K562 (cell line): ENCODE measurements around the gene MAML1. TPM values are rescaled to one million over a fixed set of nuclear protein-coding genes. Genes with fewer than 3 reads are reported as not detected.
A peak's percentile ranks its signal among the peaks of the same experiment; 100 is the strongest.

ENCODE experiments used
- ATF3 ChIP-seq, 2 experiments: fragments of 450-650 bp in 1 of 2; sonication (generic) in 1 of 2; formaldehyde crosslinking in 1 of 2; IDR thresholded peaks in 1 of 2; conservative IDR thresholded peaks in 1 of 2; 2 replicates each; pipeline versions ENCODE4 v1.6.1 to v1.8.1; 2016 to 2023; ENCODE audit warnings: mild to moderate bottlenecking in 2 of 2, moderate library complexity in 2 of 2, inconsistent platforms in 1 of 2, missing genetic modification reagents in 1 of 2
- DACH1 ChIP-seq: fragments of 450-650 bp; IDR thresholded peaks from 2 replicates; pipeline ENCODE4 v1.6.1; 2018; ENCODE audit not compliant: partially characterized antibody
- ELF4 ChIP-seq: fragments of 450-650 bp; formaldehyde crosslinking; IDR thresholded peaks from 2 replicates; pipeline ENCODE4 v1.4.0; 2022; ENCODE audit warnings: missing genetic modification characterization
- ERF ChIP-seq: fragments of 450-650 bp; formaldehyde crosslinking; IDR thresholded peaks from 2 replicates; pipeline ENCODE4 v1.4.0; 2020; ENCODE audit warnings: mild to moderate bottlenecking, mixed read lengths
- HMG20A ChIP-seq: fragments of 450-650 bp; formaldehyde crosslinking; conservative IDR thresholded peaks from 2 replicates; pipeline ENCODE4 v1.4.0; 2020; ENCODE audit warnings: mild to moderate bottlenecking, mixed read lengths
- ID3 ChIP-seq, 2 experiments: fragments of 250-450 bp in 1 of 2; fragments of 450-650 bp in 1 of 2; sonication (Bioruptor Pico) in 1 of 2; IDR thresholded peaks; 2 replicates each; pipeline versions ENCODE4 v1.6.1 to v1.8.0; 2016 to 2021; ENCODE audit warnings: mild to moderate bottlenecking in 2 of 2, moderate library complexity in 2 of 2, missing compliant biosample characterization in 1 of 2, missing genetic modification characterization in 1 of 2
- POU5F1 ChIP-seq: fragments of 150-350 bp; IDR thresholded peaks from 2 replicates; pipeline ENCODE4 v1.6.1; 2014; ENCODE audit warnings: borderline replicate concordance, low read length, low read depth, mild to moderate bottlenecking; ENCODE audit not compliant: partially characterized antibody
- RFX1 ChIP-seq: fragments of 450-650 bp; IDR thresholded peaks from 2 replicates; pipeline ENCODE4 v1.6.1; 2016; ENCODE audit warnings: mild to moderate bottlenecking, moderate library complexity
- RNF2 ChIP-seq: sonication (generic); IDR thresholded peaks from 2 replicates; pipeline ENCODE4 v1.6.1; 2016
- SMARCE1 ChIP-seq: fragments of 450-650 bp; IDR thresholded peaks from 2 replicates; pipeline ENCODE4 v1.7.1; 2016; ENCODE audit warnings: mild to moderate bottlenecking
- TAL1 ChIP-seq: fragments of 450-650 bp; IDR thresholded peaks from 2 replicates; pipeline ENCODE4 v1.6.1; 2016; ENCODE audit warnings: mild to moderate bottlenecking
- VEZF1 ChIP-seq: fragments of 200-800 bp; sonication (Bioruptor generic); IDR thresholded peaks from 2 replicates; pipeline ENCODE4 v1.6.1; 2017; ENCODE audit warnings: missing genetic modification characterization, missing compliant biosample characterization
- ZBTB40 ChIP-seq, 2 experiments: fragments of 450-650 bp in 1 of 2; sonication (generic) in 1 of 2; formaldehyde crosslinking in 1 of 2; IDR thresholded peaks; 2 replicates each; pipeline versions ENCODE4 v1.7.1 to v1.9.0; 2016 to 2022; ENCODE audit warnings: inconsistent platforms in 1 of 2, mild to moderate bottlenecking in 1 of 2, missing genetic modification reagents in 1 of 2
- ZNF778 ChIP-seq: fragments of 450-650 bp; formaldehyde crosslinking; IDR thresholded peaks from 2 replicates; pipeline ENCODE4 v1.4.0; 2020; ENCODE audit warnings: mild to moderate bottlenecking, moderate library complexity
- polyA plus RNA-seq, 8 experiments: library from polyadenylated mRNA; depleted of rRNA in 4 of 8; stranded (reverse) in 5 of 8; unstranded in 3 of 8; fragments of >200 nt; fragmentation: Nextera tagmentation in 2 of 8; fragmentation: Illumina TruSeq in 1 of 8; extraction: Ambion mirVana in 2 of 8; extraction: Trizol in 1 of 8; gene quantifications; 2 replicates each; pipeline versions ENCODE4 v1.2.1 to v1.2.3, GENCODE V29; 2011 to 2014; ENCODE audit warnings: inconsistent platforms in 1 of 8, missing spikeins in 1 of 8
- total RNA-seq, 7 experiments: library from RNA; depleted of rRNA in 6 of 7; stranded (reverse); fragments of >200 nt in 6 of 7; fragmentation: Illumina TruSeq in 2 of 7; extraction: Trizol in 2 of 7; gene quantifications; 2 replicates each; pipeline versions ENCODE4 v1.2.1 to v1.2.3, GENCODE V29; 2011 to 2021; ENCODE audit warnings: low replicate concordance in 1 of 7

The MAML1 gene
- total and polyA plus RNA-seq, 9 of the 15 experiments (the other 6 are each of a cell fraction or from before 2014, with no cell fraction given), result 0.32 to 18.4 (median 7.0) TPM

- TF ChIP-seq DACH1 (no peak), ZNF778 (no peak), ID3 (CRISPR knock-in tag; IDR thresholded peaks at IDR 0.05) (no peak), ID3 (tag; IDR thresholded peaks at IDR 0.05) (no peak; the same call in 1 of the 2 replicates), VEZF1 (CRISPR knock-in tag) (peak; percentile 85), HMG20A (CRISPR knock-in tag) (no peak), ZBTB40 (IDR thresholded peaks at IDR 0.05) (no peak), ZBTB40 (CRISPR knock-in tag; IDR thresholded peaks at IDR 0.05) (no peak), SMARCE1 (peak; percentile 55; the same call in 1 of the 2 replicates), ERF (CRISPR knock-in tag) (peak; percentile 17; the same call in 1 of the 2 replicates), POU5F1 (no peak), RFX1 (no peak), TAL1 (no peak), RNF2 (no peak; the same call in 1 of the 2 replicates), ELF4 (no peak), ATF3 (IDR thresholded peaks at IDR 0.05) (peak; percentile 48; the same call in 1 of the 2 replicates), ATF3 (CRISPR knock-in tag; conservative IDR thresholded peaks at IDR 0.05) (no peak)
These were observed 88.1 kb downstream of the MAML1 start, which contains the start of gene SQSTM1 (continued) for GRCh38 chr5:179820483-179821297.
